ENCODE data around the gene SWT1.

DNA sequence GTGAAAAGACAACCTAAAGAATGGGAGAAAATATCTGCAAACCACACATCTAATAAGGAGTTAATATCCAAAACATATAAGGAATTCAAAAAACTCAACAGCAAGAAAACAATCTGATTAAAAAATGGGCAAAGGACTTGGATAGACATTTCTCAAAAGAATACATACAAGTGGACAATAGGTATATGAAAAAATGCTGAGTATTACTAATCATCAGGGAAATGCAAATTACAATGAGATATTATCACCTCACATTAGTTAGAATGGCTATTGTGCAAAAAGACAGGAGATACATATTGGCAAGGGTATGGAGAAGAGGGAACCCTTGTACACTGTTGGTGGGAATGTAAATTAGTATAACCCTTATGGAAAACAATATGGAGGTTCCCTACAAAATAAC, 45.1 kb upstream of the SWT1 start:
- TF ChIP-seq, protein P1, sequence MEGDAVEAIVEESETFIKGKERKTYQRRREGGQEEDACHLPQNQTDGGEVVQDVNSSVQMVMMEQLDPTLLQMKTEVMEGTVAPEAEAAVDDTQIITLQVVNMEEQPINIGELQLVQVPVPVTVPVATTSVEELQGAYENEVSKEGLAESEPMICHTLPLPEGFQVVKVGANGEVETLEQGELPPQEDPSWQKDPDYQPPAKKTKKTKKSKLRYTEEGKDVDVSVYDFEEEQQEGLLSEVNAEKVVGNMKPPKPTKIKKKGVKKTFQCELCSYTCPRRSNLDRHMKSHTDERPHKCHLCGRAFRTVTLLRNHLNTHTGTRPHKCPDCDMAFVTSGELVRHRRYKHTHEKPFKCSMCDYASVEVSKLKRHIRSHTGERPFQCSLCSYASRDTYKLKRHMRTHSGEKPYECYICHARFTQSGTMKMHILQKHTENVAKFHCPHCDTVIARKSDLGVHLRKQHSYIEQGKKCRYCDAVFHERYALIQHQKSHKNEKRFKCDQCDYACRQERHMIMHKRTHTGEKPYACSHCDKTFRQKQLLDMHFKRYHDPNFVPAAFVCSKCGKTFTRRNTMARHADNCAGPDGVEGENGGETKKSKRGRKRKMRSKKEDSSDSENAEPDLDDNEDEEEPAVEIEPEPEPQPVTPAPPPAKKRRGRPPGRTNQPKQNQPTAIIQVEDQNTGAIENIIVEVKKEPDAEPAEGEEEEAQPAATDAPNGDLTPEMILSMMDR (IDR thresholded peaks at IDR 0.05; ENCODE audit: insufficient read depth, low read length), result no peak
- TF ChIP-seq POLR2AphosphoS5 (IDR thresholded peaks at IDR 0.05; ENCODE audit: low read depth) (no peak), GABPA (IDR thresholded peaks at IDR 0.05; ENCODE audit: low read depth) (no peak)
